NT2/D1 (cell line): ENCODE results near the gene UBE3A.

Source experiments
- SUZ12 ChIP-seq: IDR thresholded peaks from 2 replicates; pipeline ENCODE4 v1.6.1; 2011; ENCODE audit not compliant: insufficient read length, insufficient read depth; ENCODE audit errors: extremely low read depth
- YY1 ChIP-seq: IDR thresholded peaks from 2 replicates; pipeline ENCODE4 v1.6.1; 2011; ENCODE audit not compliant: insufficient read length, insufficient read depth

DNA sequence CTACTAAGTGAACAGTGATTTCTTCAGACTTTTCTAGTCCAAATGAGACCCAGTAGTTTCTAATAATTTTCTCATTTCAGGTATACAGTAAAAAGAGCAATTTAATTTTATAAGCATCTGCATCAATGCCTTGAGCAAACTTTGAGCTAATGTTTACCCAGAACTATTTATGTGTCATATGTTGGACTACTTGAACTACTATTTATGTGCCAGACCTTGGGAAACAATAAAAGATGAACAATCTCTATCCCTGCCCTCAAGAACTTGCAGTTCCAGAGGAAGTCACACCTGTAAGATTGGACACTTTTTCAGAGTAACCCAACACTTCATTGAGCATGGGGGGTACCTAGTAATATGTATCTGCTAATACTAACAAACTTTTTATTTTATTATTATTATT, 2.3 kb upstream of the UBE3A start:
- TF ChIP-seq YY1 (no peak), SUZ12 (no peak)
